ENCODE results near the gene ORC3. TPM values are rescaled to one million over a fixed set of nuclear protein-coding genes. Genes with fewer than 3 reads are reported as not detected.

ORC3 gene
- total and polyA plus RNA-seq, 10 of the 15 experiments (the other 5 are each of a cell fraction or from before 2014, with no cell fraction given) = 27.2 to 76.3 (median 54.6) TPM

- TF ChIP-seq WRNIP1 (IDR thresholded peaks at IDR 0.05; ENCODE audit: borderline replicate concordance, low read depth, low read length) (no peak), MYB (IDR thresholded peaks at IDR 0.05; ENCODE audit: borderline replicate concordance, low read depth, low read length) (no peak), BCLAF1 (IDR thresholded peaks at IDR 0.05) (no peak), ZSCAN29 (IDR thresholded peaks at IDR 0.05) (no peak), TCF12 (IDR thresholded peaks at IDR 0.05; ENCODE audit: low read depth, low read length) (no peak), NBN (IDR thresholded peaks at IDR 0.05) (no peak), EP300 (IDR thresholded peaks at IDR 0.05; ENCODE audit: borderline replicate concordance in 1 of 2, control insufficient read depth in 1 of 2, low read depth in 2 of 2, low read length in 2 of 2) (0 out of 4 replicates have a peak, but pooled peaks of 1 of the 2 experiments have one; percentile 13), ZNF207 (IDR thresholded peaks at IDR 0.05; ENCODE audit: borderline replicate concordance) (no peak), RCOR1 (conservative IDR thresholded peaks at IDR 0.05; ENCODE audit: low read depth, low read length) (no peak), EZH2 (IDR thresholded peaks at IDR 0.05; ENCODE audit: borderline replicate concordance, control insufficient read depth, low read depth, low read length) (no peak), ZNF274 (IDR thresholded peaks at IDR 0.05; ENCODE audit: insufficient read depth, insufficient read length) (no peak), HDAC2 (IDR thresholded peaks at IDR 0.05) (no peak), ASH2L (IDR thresholded peaks at IDR 0.05; ENCODE audit: borderline replicate concordance, low read depth) (no peak), HCFC1 (IDR thresholded peaks at IDR 0.05; ENCODE audit: low read length) (no peak), MYC (IDR thresholded peaks at IDR 0.05; ENCODE audit: insufficient read depth, insufficient read length, insufficient replicate concordance, low read length, severe bottlenecking) (no peak), MLLT1 (IDR thresholded peaks at IDR 0.05) (no peak), JUND (IDR thresholded peaks at IDR 0.05; ENCODE audit: low read depth, low read length) (no peak), SMAD1 (IDR thresholded peaks at IDR 0.05; ENCODE audit: low read depth, partially characterized antibody) (no peak), TAF1 (IDR thresholded peaks at IDR 0.05; ENCODE audit: borderline replicate concordance, low read depth, low read length) (no peak), NR2C1 (IDR thresholded peaks at IDR 0.05) (no peak), BCL11A (IDR thresholded peaks at IDR 0.05; ENCODE audit: low read depth, low read length) (no peak), STAT1 (conservative IDR thresholded peaks at IDR 0.05) (0 out of 2 replicates have a peak, but pooled peaks have one; percentile 16), CTCF (IDR thresholded peaks at IDR 0.05 in 2 of 3, conservative IDR thresholded peaks at IDR 0.05 in 1 of 3; ENCODE audit: control insufficient read depth in 2 of 3, extremely low read depth in 1 of 3, insufficient read depth in 1 of 3, low read depth in 3 of 3, low read length in 3 of 3) (no peak), SREBF2 (IDR thresholded peaks at IDR 0.05; ENCODE audit: low read length) (no peak), SMARCA5 (IDR thresholded peaks at IDR 0.05) (peak; percentile 8; the same call in 1 of the 2 replicates), NFYB (IDR thresholded peaks at IDR 0.05; ENCODE audit: insufficient read depth, low read depth, low read length) (no peak), PAX5 (IDR thresholded peaks at IDR 0.05; ENCODE audit: borderline replicate concordance, low read depth, low read length) (no peak), ATF7 (IDR thresholded peaks at IDR 0.05; ENCODE audit: low read depth) (no peak)
Measured at GRCh38 chr6:87702589-87702945, 112.6 kb downstream of the ORC3 start (continued).
